Gastrocnemius medialis (tissue), 4 donors: ENCODE results near the gene DAZAP2. TPM values are rescaled to one million over a fixed set of nuclear protein-coding genes. Genes with fewer than 3 reads are reported as not detected.

ENCODE experiments used
- ATAC-seq, 2 donors: fragments of 150-250 bp; one replicate each; pipeline ENCODE4 v1.9.1; 2016
- DNase-seq, 2 donors: peaks; one replicate each; pipeline ENCODE4 v3.0.0-alpha.2; 2019
- H3K27ac ChIP-seq, 4 donors: fragments of 200-600 bp; sonication (generic); 1 replicate in 1 of 4; 2 replicates in 3 of 4; pipeline ENCODE4 v1.5.1; 2016 to 2018; ENCODE audit warnings: mild to moderate bottlenecking in 2 of 4, moderate library complexity in 1 of 4
- H3K27me3 ChIP-seq, 3 donors: fragments of 200-600 bp; sonication (generic) in 2 of 3; 1 replicate in 1 of 3; 2 replicates in 2 of 3; pipeline versions ENCODE4 v1.5.1 to v1.6.0; 2016 to 2019; ENCODE audit warnings: mild to moderate bottlenecking in 1 of 3, moderate library complexity in 1 of 3
- H3K36me3 ChIP-seq, 2 donors: fragments of 200-600 bp; sonication (generic) in 1 of 2; one replicate each; pipeline ENCODE4 v1.5.1; 2017 to 2018
- H3K4me1 ChIP-seq, 2 donors: fragments of 200-600 bp; sonication (generic) in 1 of 2; one replicate each; pipeline ENCODE4 v1.5.1; 2016 to 2017; ENCODE audit warnings: mild to moderate bottlenecking in 2 of 2
- H3K4me3 ChIP-seq, 4 donors: fragments of 200-600 bp; sonication (generic) in 3 of 4; 1 replicate in 1 of 4; 2 replicates in 3 of 4; pipeline ENCODE4 v1.5.1; 2016 to 2019; ENCODE audit warnings: mild to moderate bottlenecking in 2 of 4
- H3K9me3 ChIP-seq, 3 donors: fragments of 200-600 bp; sonication (generic) in 2 of 3; 1 replicate in 1 of 3; 2 replicates in 2 of 3; pipeline ENCODE4 v1.5.1; 2016 to 2019
- CTCF ChIP-seq, 5 experiments: fragments of 450-650 bp in 3 of 5; fragments of 200-600 bp in 2 of 5; sonication (generic) in 2 of 5; IDR thresholded peaks in 4 of 5; conservative IDR thresholded peaks in 1 of 5; 1 replicate in 4 of 5; 2 replicates in 1 of 5; pipeline ENCODE4 v1.5.1; 2016 to 2019; ENCODE audit warnings: antibody characterized with exemption in 5 of 5, mild to moderate bottlenecking in 3 of 5, moderate library complexity in 3 of 5
- POLR2A ChIP-seq, 2 donors: fragments of 450-650 bp; IDR thresholded peaks; one replicate each; pipeline ENCODE4 v1.6.1; 2017; ENCODE audit warnings: antibody characterized with exemption in 2 of 2, mild to moderate bottlenecking in 2 of 2, moderate library complexity in 2 of 2
- in situ Hi-C, 4 donors: fragments of 200-750 bp; cut with MboI; loops; one replicate each; pipeline versions ENCODE4 v1.15.0 to v1.8.0; 2017; ENCODE audit warnings: low sequenced_read_pairs in 4 of 4
- intact Hi-C: fragments of 100-400 bp; cut with DNase I; formaldehyde crosslinking; loops from one replicate; pipeline ENCODE4 v1.15.1; 2023; ENCODE audit warnings: low total_unique reads
- total RNA-seq, 4 donors: library from RNA; depleted of rRNA; stranded (reverse); fragments of >200 nt; gene quantifications; one replicate each; pipeline versions ENCODE4 v1.1.0 to v1.2.3, GENCODE V29; 2016

Gene DAZAP2
- total RNA-seq, 4 donors from 2014 or later, result 204 to 274 (median 246) TPM

- H3K27ac ChIP-seq, result no peak overlapping the region
- H3K9me3 ChIP-seq, result no peaks in the 10 kb centered on the region
- H3K27me3 ChIP-seq, result no peaks in the 10 kb centered on the region
- ATAC-seq (no peak), DNase-seq (no peak)
- in situ Hi-C loops (no loop called here), intact Hi-C loops (no loop called here)
- TF ChIP-seq CTCF (IDR thresholded peaks at IDR 0.05 in 4 of 5, conservative IDR thresholded peaks at IDR 0.05 in 1 of 5) (no peak), POLR2A (IDR thresholded peaks at IDR 0.05) (no peak)
- H3K4me1 ChIP-seq, result no peaks in the 10 kb centered on the region
- peaks cover 3 to 33% of the 10 kb centered on the region in 2 donors for H3K36me3 ChIP-seq
- H3K4me3 ChIP-seq, result no peak overlapping the region
These were observed 39.9 kb upstream of the DAZAP2 start for GRCh38 chr12:51198568-51199365.

- TF ChIP-seq POLR2A (IDR thresholded peaks at IDR 0.05) (no peak), CTCF (IDR thresholded peaks at IDR 0.05 in 4 of 5, conservative IDR thresholded peaks at IDR 0.05 in 1 of 5) (no peak)
- Histone ChIP-seq H3K27me3 (no peaks in the 10 kb centered on the region), H3K27ac (no peak overlapping the region), H3K4me1 (no peaks in the 10 kb centered on the region), H3K4me3 (no peak overlapping the region), H3K9me3 (no peaks in the 10 kb centered on the region), H3K36me3 (peaks cover 3 to 36% of the 10 kb centered on the region in 2 donors)
- ATAC-seq (no peak), DNase-seq (no peak)
- intact Hi-C loops, result no loop called here
- in situ Hi-C loops, result no loop called here
These were observed 39.2 kb upstream of the DAZAP2 start for GRCh38 chr12:51199366-51199945.

- Histone ChIP-seq H3K4me3 (no peak overlapping the region), H3K36me3 (peaks cover 3 to 36% of the 10 kb centered on the region in 2 donors), H3K27ac (no peak overlapping the region), H3K4me1 (no peaks in the 10 kb centered on the region), H3K9me3 (no peaks in the 10 kb centered on the region), H3K27me3 (no peaks in the 10 kb centered on the region)
- in situ Hi-C loops (no loop called here), intact Hi-C loops (no loop called here)
- ATAC-seq (no peak), DNase-seq (no peak)
- TF ChIP-seq POLR2A (IDR thresholded peaks at IDR 0.05), result no peak
- TF ChIP-seq CTCF (IDR thresholded peaks at IDR 0.05 in 4 of 5, conservative IDR thresholded peaks at IDR 0.05 in 1 of 5), result no peak
These were observed 38.5 kb upstream of the DAZAP2 start for GRCh38 chr12:51200156-51200555.

GRCh38 chr12:51200806-51201205, 37.8 kb upstream of the DAZAP2 start:
- Histone ChIP-seq H3K27me3 (no peaks in the 10 kb centered on the region), H3K4me3 (no peak overlapping the region), H3K9me3 (no peaks in the 10 kb centered on the region), H3K36me3 (peaks cover 3 to 36% of the 10 kb centered on the region in 2 donors), H3K27ac (no peak overlapping the region), H3K4me1 (no peaks in the 10 kb centered on the region)
- DNase-seq, result no peak
- no peak for TF ChIP-seq CTCF (IDR thresholded peaks at IDR 0.05 in 4 of 5, conservative IDR thresholded peaks at IDR 0.05 in 1 of 5)
- no peak for TF ChIP-seq POLR2A (IDR thresholded peaks at IDR 0.05)
- in situ Hi-C loops, result no loop called here
- no peak for ATAC-seq
- intact Hi-C loops, result no loop called here
